ENCODE results near the gene NR1H2. TPM values are rescaled to one million over a fixed set of nuclear protein-coding genes. Genes with fewer than 3 reads are reported as not detected.

The NR1H2 gene
- total RNA-seq, 1 experiment from 2014 or later = 40.3 TPM

DNA sequence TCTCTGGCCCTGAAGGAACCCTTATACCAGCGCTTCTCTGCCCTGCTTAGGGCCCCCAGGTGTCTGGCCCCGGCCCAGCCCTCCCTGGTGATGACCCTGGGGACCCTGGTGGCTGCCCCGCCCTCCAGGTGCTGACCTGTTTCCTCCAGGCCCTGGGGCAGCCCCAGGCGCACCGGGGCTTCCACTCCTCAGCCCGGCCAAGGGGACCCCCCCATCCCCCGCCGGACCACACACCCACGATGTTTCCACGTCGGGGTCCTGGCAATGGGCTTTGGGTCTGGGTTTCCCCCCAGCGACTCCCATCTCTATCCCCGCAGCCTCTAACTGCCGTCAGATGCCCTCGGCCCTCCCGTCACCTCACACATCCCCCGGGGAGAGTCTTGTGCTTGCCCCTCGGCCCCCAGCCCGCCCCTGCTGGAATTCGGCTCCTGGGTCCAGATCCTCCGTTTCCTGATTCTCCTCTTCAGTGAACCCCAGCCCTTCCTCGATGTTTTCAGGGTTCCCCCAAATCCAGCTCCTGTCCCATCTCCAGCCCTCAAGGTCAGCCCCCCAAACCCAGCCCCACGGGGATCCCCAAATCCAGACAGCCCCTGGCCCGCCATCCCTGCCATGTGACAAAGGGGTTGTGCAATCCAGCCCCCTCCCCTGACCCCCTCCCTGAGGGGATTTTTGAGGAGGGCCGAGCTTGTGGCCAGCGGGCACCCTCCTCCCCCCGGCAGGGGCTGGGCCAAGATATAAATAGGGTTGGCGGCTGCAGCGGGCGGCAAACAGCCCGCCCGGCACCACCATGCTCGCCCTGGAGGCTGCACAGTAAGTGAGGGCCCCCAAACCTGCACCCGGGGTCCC lies 42.1 kb downstream of the NR1H2 start, which contains the start of gene SPIB:
TSS of gene SPIB (plus strand) at position 763 of the 846 bp plus-strand sequence. CDS start at position 788, 25 bp downstream.
- Histone ChIP-seq H4K20me1 (ENCODE audit: insufficient read depth) (no peaks in the 10 kb centered on the region), H3K4me2 (ENCODE audit: low read length) (no peak within 1 kb of the TSS), H3K79me2 (ENCODE audit: insufficient read depth, low read length) (no peaks in the 10 kb centered on the region), H3K27ac (ENCODE audit: low read depth, low read length) (no peak within 1 kb of the TSS), H3K36me3 (ENCODE audit: control insufficient read depth in 1 of 2, insufficient read depth in 2 of 2, low read length in 2 of 2) (no peaks in the 10 kb centered on the region), H3K9me2 (ENCODE audit: insufficient read depth) (no peaks in the 10 kb centered on the region), H3K4me3 (replicated peaks in 1 of 2; ENCODE audit: low read depth in 1 of 2, low read length in 2 of 2) (no peak within 1 kb of the TSS), H3K27me3 (ENCODE audit: insufficient read depth, low read length) (no peaks in the 10 kb centered on the region), H2AFZ (ENCODE audit: low read depth, low read length, poor library complexity, severe bottlenecking) (no peak within 1 kb of the TSS), H3K4me1 (ENCODE audit: control insufficient read depth in 1 of 2, insufficient read depth in 2 of 2, low read length in 2 of 2) (no peaks in the 10 kb centered on the region), H3K9ac (ENCODE audit: low read length) (no peak within 1 kb of the TSS), H3K9me3 (ENCODE audit: control insufficient read depth in 1 of 2, insufficient read depth in 1 of 2, low read depth in 1 of 2, low read length in 2 of 2) (no peaks in the 10 kb centered on the region)
- DNase-seq (ENCODE audit: low read depth, low spot score) (no peak), ATAC-seq (no peak)
- no TSS peak for BruUV-seq (replicated peaks)
- RAD21 ChIA-PET (ENCODE audit: low non-redundant PET in 1 of 2, low total read pairs in 2 of 2, uncharacterized antibody in 2 of 2, unreplicated experiment in 2 of 2) = no interaction called here
- intact Hi-C loops (cut with micrococcal nuclease) = no loop called here
- CTCF ChIA-PET = no interaction called here
- POLR2A ChIA-PET = no interaction called here
- no peak for TF ChIP-seq FOSL1 (IDR thresholded peaks at IDR 0.05; ENCODE audit: low read depth)
- TF ChIP-seq JUND (IDR thresholded peaks at IDR 0.05) = no peak
- TF ChIP-seq CEBPB (IDR thresholded peaks at IDR 0.05; ENCODE audit: low read depth) = no peak
- no peak for TF ChIP-seq SP1 (IDR thresholded peaks at IDR 0.05; ENCODE audit: low read depth)
- TF ChIP-seq RAD21 (IDR thresholded peaks at IDR 0.05; ENCODE audit: low read depth) = no peak
- no peak for TF ChIP-seq EZH2 (IDR thresholded peaks at IDR 0.05)

GRCh38 chr19:50419022-50419579 lies 42.8 kb downstream of the NR1H2 start:
- H3K4me3 ChIP-seq (replicated peaks in 1 of 2; ENCODE audit: low read depth in 1 of 2, low read length in 2 of 2) = no peak overlapping the region
- no TSS peak for BruUV-seq (replicated peaks)
- CTCF ChIA-PET = no interaction called here
- H2AFZ ChIP-seq (ENCODE audit: low read depth, low read length, poor library complexity, severe bottlenecking) = no peak overlapping the region
- RAD21 ChIA-PET (ENCODE audit: low non-redundant PET in 1 of 2, low total read pairs in 2 of 2, uncharacterized antibody in 2 of 2, unreplicated experiment in 2 of 2) = no interaction called here
- no peaks in the 10 kb centered on the region for H4K20me1 ChIP-seq (ENCODE audit: insufficient read depth)
- H3K4me2 ChIP-seq (ENCODE audit: low read length) = no peak overlapping the region
- intact Hi-C loops (cut with micrococcal nuclease) = no loop called here
- H3K79me2 ChIP-seq (ENCODE audit: insufficient read depth, low read length) = no peaks in the 10 kb centered on the region
- no peaks in the 10 kb centered on the region for H3K9me3 ChIP-seq (ENCODE audit: control insufficient read depth in 1 of 2, insufficient read depth in 1 of 2, low read depth in 1 of 2, low read length in 2 of 2)
- no peaks in the 10 kb centered on the region for H3K36me3 ChIP-seq (ENCODE audit: control insufficient read depth in 1 of 2, insufficient read depth in 2 of 2, low read length in 2 of 2)
- H3K27me3 ChIP-seq (ENCODE audit: insufficient read depth, low read length) = no peaks in the 10 kb centered on the region
- POLR2A ChIA-PET = no interaction called here
- no peak overlapping the region for H3K27ac ChIP-seq (ENCODE audit: low read depth, low read length)
- ATAC-seq (no peak), DNase-seq (ENCODE audit: low read depth, low spot score) (no peak)
- H3K9me2 ChIP-seq (ENCODE audit: insufficient read depth) = no peaks in the 10 kb centered on the region
- no peaks in the 10 kb centered on the region for H3K4me1 ChIP-seq (ENCODE audit: control insufficient read depth in 1 of 2, insufficient read depth in 2 of 2, low read length in 2 of 2)
- no peak overlapping the region for H3K9ac ChIP-seq (ENCODE audit: low read length)
- TF ChIP-seq, protein P1, sequence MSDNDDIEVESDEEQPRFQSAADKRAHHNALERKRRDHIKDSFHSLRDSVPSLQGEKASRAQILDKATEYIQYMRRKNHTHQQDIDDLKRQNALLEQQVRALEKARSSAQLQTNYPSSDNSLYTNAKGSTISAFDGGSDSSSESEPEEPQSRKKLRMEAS (IDR thresholded peaks at IDR 0.05) = no peak
- TF ChIP-seq RAD21 (IDR thresholded peaks at IDR 0.05; ENCODE audit: low read depth) (no peak), EGR1 (IDR thresholded peaks at IDR 0.05; ENCODE audit: low read depth) (no peak), FOSL1 (IDR thresholded peaks at IDR 0.05; ENCODE audit: low read depth) (no peak), TCF7L2 (IDR thresholded peaks at IDR 0.05; ENCODE audit: borderline replicate concordance, extremely low read depth, insufficient read depth, insufficient read length) (no peak), JUND (IDR thresholded peaks at IDR 0.05) (no peak), CEBPB (IDR thresholded peaks at IDR 0.05; ENCODE audit: low read depth) (no peak), EZH2phosphoT487 (IDR thresholded peaks at IDR 0.05; ENCODE audit: borderline replicate concordance) (no peak), SRF (IDR thresholded peaks at IDR 0.05; ENCODE audit: low read depth) (no peak)
- TF ChIP-seq, protein P2, sequence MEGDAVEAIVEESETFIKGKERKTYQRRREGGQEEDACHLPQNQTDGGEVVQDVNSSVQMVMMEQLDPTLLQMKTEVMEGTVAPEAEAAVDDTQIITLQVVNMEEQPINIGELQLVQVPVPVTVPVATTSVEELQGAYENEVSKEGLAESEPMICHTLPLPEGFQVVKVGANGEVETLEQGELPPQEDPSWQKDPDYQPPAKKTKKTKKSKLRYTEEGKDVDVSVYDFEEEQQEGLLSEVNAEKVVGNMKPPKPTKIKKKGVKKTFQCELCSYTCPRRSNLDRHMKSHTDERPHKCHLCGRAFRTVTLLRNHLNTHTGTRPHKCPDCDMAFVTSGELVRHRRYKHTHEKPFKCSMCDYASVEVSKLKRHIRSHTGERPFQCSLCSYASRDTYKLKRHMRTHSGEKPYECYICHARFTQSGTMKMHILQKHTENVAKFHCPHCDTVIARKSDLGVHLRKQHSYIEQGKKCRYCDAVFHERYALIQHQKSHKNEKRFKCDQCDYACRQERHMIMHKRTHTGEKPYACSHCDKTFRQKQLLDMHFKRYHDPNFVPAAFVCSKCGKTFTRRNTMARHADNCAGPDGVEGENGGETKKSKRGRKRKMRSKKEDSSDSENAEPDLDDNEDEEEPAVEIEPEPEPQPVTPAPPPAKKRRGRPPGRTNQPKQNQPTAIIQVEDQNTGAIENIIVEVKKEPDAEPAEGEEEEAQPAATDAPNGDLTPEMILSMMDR (IDR thresholded peaks at IDR 0.05 in 2 of 3, conservative IDR thresholded peaks at IDR 0.05 in 1 of 3; ENCODE audit: borderline replicate concordance in 1 of 3, insufficient read depth in 1 of 3, low read depth in 2 of 3, low read length in 2 of 3) = no peak
- TF ChIP-seq, protein P3, sequence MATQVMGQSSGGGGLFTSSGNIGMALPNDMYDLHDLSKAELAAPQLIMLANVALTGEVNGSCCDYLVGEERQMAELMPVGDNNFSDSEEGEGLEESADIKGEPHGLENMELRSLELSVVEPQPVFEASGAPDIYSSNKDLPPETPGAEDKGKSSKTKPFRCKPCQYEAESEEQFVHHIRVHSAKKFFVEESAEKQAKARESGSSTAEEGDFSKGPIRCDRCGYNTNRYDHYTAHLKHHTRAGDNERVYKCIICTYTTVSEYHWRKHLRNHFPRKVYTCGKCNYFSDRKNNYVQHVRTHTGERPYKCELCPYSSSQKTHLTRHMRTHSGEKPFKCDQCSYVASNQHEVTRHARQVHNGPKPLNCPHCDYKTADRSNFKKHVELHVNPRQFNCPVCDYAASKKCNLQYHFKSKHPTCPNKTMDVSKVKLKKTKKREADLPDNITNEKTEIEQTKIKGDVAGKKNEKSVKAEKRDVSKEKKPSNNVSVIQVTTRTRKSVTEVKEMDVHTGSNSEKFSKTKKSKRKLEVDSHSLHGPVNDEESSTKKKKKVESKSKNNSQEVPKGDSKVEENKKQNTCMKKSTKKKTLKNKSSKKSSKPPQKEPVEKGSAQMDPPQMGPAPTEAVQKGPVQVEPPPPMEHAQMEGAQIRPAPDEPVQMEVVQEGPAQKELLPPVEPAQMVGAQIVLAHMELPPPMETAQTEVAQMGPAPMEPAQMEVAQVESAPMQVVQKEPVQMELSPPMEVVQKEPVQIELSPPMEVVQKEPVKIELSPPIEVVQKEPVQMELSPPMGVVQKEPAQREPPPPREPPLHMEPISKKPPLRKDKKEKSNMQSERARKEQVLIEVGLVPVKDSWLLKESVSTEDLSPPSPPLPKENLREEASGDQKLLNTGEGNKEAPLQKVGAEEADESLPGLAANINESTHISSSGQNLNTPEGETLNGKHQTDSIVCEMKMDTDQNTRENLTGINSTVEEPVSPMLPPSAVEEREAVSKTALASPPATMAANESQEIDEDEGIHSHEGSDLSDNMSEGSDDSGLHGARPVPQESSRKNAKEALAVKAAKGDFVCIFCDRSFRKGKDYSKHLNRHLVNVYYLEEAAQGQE (IDR thresholded peaks at IDR 0.05; ENCODE audit: low read depth) = no peak
